Loucy (cell line): ENCODE measurements around the gene DDR2.

Source experiments
- H2AFZ ChIP-seq: fragments of 200-600 bp; sonication (generic); 2 replicates; pipeline ENCODE4 v1.6.0; 2016; ENCODE audit warnings: antibody characterized with exemption, mild to moderate bottlenecking, low read length, moderate library complexity
- H3F3A ChIP-seq: fragments of 200-600 bp; 2 replicates; pipeline ENCODE4 v1.6.0; 2016; ENCODE audit warnings: antibody characterized with exemption, low read depth, mild to moderate bottlenecking
- H3K27me3 ChIP-seq: fragments of 200-600 bp; sonication (generic); 2 replicates; pipeline ENCODE4 v1.6.1; 2014; ENCODE audit warnings: low read length, mild to moderate bottlenecking; ENCODE audit not compliant: insufficient read depth, poor library complexity, severe bottlenecking
- H3K36me3 ChIP-seq: fragments of 200-600 bp; sonication (generic); 2 replicates; pipeline ENCODE4 v1.6.1; 2016; ENCODE audit warnings: low read length; ENCODE audit not compliant: insufficient read depth
- H3K4me1 ChIP-seq: fragments of 200-600 bp; sonication (generic); 2 replicates; pipeline ENCODE4 v1.5.1; 2014; ENCODE audit warnings: low read length, mild to moderate bottlenecking; ENCODE audit not compliant: insufficient read depth, poor library complexity, severe bottlenecking
- H3K4me2 ChIP-seq: fragments of 200-600 bp; sonication (generic); 2 replicates; pipeline ENCODE4 v1.6.0; 2014; ENCODE audit warnings: antibody characterized with exemption, low read length, low read depth, mild to moderate bottlenecking; ENCODE audit not compliant: poor library complexity, severe bottlenecking
- H3K4me3 ChIP-seq: fragments of 200-600 bp; sonication (generic); 2 replicates; pipeline ENCODE4 v1.5.1; 2014; ENCODE audit warnings: low read length, mild to moderate bottlenecking, mixed read lengths; ENCODE audit not compliant: poor library complexity, severe bottlenecking
- H3K79me2 ChIP-seq: fragments of 200-600 bp; sonication (generic); 2 replicates; pipeline ENCODE4 v1.6.1; 2014; ENCODE audit warnings: low read length; ENCODE audit not compliant: insufficient read depth
- H3K9ac ChIP-seq: fragments of 200-600 bp; sonication (generic); 2 replicates; pipeline ENCODE4 v1.6.0; 2014; ENCODE audit warnings: mild to moderate bottlenecking, low read depth, low read length, moderate library complexity; ENCODE audit not compliant: poor library complexity, severe bottlenecking
- H3K9me2 ChIP-seq: fragments of 200-600 bp; sonication (generic); replicated peaks from 2 replicates; pipeline ENCODE4 v1.6.1; 2016; ENCODE audit warnings: low read depth, low read length, mixed read lengths
- H3K9me3 ChIP-seq: fragments of 200-600 bp; sonication (generic); 2 replicates; pipeline ENCODE4 v1.6.1; 2014; ENCODE audit warnings: mild to moderate bottlenecking, antibody characterized with exemption, low read length, low read depth; ENCODE audit not compliant: insufficient read depth
- H4K20me1 ChIP-seq: fragments of 200-600 bp; sonication (generic); 2 replicates; pipeline ENCODE4 v1.6.0; 2014; ENCODE audit warnings: antibody characterized with exemption, low read length, mild to moderate bottlenecking; ENCODE audit not compliant: insufficient read depth, poor library complexity, severe bottlenecking
- EZH2phosphoT487 ChIP-seq: fragments of 200-600 bp; IDR thresholded peaks from 2 replicates; pipeline ENCODE4 v1.6.1; 2018; ENCODE audit warnings: antibody characterized with exemption, mild to moderate bottlenecking, moderate library complexity, borderline replicate concordance
- TF ChIP-seq, protein P1 (sequence below): fragments of 200-600 bp; sonication (generic); conservative IDR thresholded peaks from 2 replicates; pipeline ENCODE4 v1.5.1; 2014; ENCODE audit warnings: mild to moderate bottlenecking, antibody characterized with exemption, low read length

Gene DDR2

GRCh38 chr1:162697140-162697895 lies 65.1 kb downstream of the DDR2 start:
- Histone ChIP-seq H2AFZ (no peak overlapping the region), H4K20me1 (no peaks in the 10 kb centered on the region), H3K9ac (no peak overlapping the region), H3K4me3 (no peak overlapping the region), H3K4me2 (no peak overlapping the region), H3K27me3 (no peaks in the 10 kb centered on the region), H3K36me3 (no peaks in the 10 kb centered on the region), H3K79me2 (no peaks in the 10 kb centered on the region), H3K9me2 (no peaks in the 10 kb centered on the region), H3K4me1 (peaks cover 12% of the 10 kb centered on the region), H3F3A (no peaks in the 10 kb centered on the region), H3K9me3 (no peaks in the 10 kb centered on the region)
- no peak for TF ChIP-seq EZH2phosphoT487
- TF ChIP-seq, protein P1, sequence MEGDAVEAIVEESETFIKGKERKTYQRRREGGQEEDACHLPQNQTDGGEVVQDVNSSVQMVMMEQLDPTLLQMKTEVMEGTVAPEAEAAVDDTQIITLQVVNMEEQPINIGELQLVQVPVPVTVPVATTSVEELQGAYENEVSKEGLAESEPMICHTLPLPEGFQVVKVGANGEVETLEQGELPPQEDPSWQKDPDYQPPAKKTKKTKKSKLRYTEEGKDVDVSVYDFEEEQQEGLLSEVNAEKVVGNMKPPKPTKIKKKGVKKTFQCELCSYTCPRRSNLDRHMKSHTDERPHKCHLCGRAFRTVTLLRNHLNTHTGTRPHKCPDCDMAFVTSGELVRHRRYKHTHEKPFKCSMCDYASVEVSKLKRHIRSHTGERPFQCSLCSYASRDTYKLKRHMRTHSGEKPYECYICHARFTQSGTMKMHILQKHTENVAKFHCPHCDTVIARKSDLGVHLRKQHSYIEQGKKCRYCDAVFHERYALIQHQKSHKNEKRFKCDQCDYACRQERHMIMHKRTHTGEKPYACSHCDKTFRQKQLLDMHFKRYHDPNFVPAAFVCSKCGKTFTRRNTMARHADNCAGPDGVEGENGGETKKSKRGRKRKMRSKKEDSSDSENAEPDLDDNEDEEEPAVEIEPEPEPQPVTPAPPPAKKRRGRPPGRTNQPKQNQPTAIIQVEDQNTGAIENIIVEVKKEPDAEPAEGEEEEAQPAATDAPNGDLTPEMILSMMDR = no peak

DNA sequence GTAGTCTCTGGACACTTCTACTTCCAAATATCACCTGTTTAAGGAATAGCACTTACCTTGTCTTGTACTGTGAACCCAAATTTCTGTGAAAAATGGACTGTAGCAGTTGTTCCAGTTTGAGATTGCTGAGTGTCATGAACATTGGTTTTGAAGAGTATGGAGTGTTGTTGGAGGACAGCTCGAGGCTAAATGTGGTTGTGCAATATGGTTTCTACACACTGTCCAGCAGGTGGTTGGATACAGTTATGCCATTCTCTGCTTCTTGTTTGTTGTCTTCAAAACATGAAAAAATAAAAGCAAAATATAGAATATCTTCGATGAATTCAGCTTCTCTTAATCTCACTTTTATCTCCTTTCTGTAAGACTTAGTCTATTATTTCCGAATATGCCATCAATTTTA lies 67.1 kb downstream of the DDR2 start:
- Histone ChIP-seq H3K9ac (no peak overlapping the region), H2AFZ (no peak overlapping the region), H4K20me1 (no peaks in the 10 kb centered on the region), H3K4me3 (no peak overlapping the region), H3K36me3 (no peaks in the 10 kb centered on the region), H3K9me2 (no peaks in the 10 kb centered on the region), H3K27me3 (no peaks in the 10 kb centered on the region), H3F3A (no peaks in the 10 kb centered on the region), H3K9me3 (no peaks in the 10 kb centered on the region), H3K4me2 (no peak overlapping the region), H3K79me2 (no peaks in the 10 kb centered on the region), H3K4me1 (peaks cover 12% of the 10 kb centered on the region)
- TF ChIP-seq EZH2phosphoT487 = no peak
- TF ChIP-seq, protein P1 = no peak

DNA sequence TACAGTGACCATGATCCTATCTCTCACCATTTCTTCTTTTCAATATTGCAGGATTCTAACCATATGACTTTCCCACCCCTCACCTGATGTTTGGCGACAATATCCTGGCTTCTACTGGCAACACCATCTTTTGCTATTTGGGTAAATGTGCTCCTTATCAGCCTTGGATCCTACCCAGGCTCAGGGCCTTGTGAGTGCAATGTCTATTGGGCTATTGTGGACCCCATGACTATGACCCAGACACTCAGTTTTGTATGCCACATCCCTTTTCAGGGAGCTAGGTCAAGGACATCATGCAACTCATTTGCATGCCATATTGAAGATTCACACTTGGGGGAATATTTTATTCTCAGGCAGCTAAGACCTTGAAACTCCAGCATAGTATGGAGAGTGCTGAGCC lies 67.9 kb downstream of the DDR2 start:
- H3K27me3 ChIP-seq = no peaks in the 10 kb centered on the region
- H3K9me3 ChIP-seq = no peaks in the 10 kb centered on the region
- no peak overlapping the region for H3K4me3 ChIP-seq
- H3K9me2 ChIP-seq = no peaks in the 10 kb centered on the region
- no peak overlapping the region for H2AFZ ChIP-seq
- no peak overlapping the region for H3K4me2 ChIP-seq
- H3K4me1 ChIP-seq = peaks cover 12% of the 10 kb centered on the region
- H3K36me3 ChIP-seq = no peaks in the 10 kb centered on the region
- no peaks in the 10 kb centered on the region for H4K20me1 ChIP-seq
- TF ChIP-seq EZH2phosphoT487 = no peak
- TF ChIP-seq, protein P1 = no peak
- H3K9ac ChIP-seq = no peak overlapping the region
- no peaks in the 10 kb centered on the region for H3F3A ChIP-seq
- H3K79me2 ChIP-seq = no peaks in the 10 kb centered on the region
